Kasumi-1 (cell line): ENCODE data around the gene NKAIN1.
"Not testable (repeated sequence)": the region's sequence is repeated elsewhere in the genome, so short reads cannot be mapped to it uniquely, and the experiment has no call there.

Experiments
- DNase-seq, 2 experiments: peaks; one replicate each; lab custom pipeline; 2025; lab: John Stamatoyannopoulos, UW

Gene NKAIN1

GRCh38 chr1:31239653-31240241 is at the start of gene NKAIN1:
TSS of gene NKAIN1 (minus strand) at chr1:31239887. CDS start at chr1:31239547, 340 bp downstream.
- no peak for DNase-seq

- DNase-seq, result no peak
Observed at GRCh38 chr1:31289021-31289420, 49.3 kb upstream of the NKAIN1 start.

DNA sequence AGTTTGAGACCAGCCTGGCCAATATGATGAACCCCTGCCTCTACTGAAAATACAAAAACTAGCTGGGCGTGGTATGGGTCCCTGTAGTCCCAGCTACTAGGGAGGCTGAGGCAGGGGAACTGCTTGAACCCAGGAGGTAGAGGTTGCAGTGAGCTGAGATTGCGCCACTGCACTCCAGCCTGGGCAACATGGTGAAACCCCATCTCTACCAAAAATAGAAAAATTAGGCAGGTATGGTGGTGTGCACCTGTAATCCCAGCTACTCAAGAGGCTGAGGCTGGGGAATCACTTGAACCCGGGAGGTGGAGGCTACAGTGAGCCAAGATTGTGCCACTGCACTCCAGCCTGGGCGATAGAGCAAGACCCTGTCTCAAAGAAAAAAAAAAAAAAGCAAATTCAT is 48.1 kb upstream of the NKAIN1 start:
- DNase-seq, result not testable (repeated sequence)

- DNase-seq, result not testable (repeated sequence)
Observed at GRCh38 chr1:31282426-31282825, 42.7 kb upstream of the NKAIN1 start.

DNA sequence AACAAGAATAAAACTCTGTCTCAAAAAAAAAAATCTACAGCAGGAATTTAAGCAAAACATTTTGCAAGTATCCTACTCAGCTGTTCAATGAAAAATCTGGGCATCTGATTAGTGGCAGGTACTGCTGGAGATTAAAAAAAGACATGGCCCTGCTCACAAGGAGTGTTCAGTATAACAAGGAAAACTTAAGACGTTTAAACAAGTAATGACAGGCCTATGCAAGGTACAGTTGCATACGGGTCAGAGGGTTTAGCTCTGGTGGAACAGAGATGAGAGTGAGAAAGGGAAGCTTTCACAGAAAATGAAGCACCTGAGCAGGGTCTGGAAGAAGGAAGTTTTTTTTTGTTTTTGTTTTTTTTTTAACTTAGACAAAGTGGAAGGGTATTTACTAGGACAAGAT is 33.9 kb upstream of the NKAIN1 start:
- DNase-seq, result no peak

DNA sequence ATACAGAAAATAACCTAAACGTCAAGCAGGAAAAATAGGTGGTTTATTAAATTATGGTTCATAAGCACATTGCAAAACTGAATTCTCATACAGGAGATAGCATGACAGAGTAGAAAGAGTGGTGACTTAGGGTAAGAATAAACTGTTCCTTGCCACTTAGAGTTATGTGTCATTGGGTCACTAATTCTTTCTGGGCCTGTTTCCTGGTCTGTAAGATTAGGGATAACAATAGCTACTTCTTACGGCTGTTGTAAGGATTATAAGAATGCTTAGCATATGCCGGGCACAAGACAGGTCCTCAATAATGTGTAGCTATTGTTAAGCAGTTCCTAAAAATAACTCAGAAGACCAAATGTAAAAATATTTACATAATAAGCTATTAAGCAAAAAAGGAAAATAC is 32.7 kb upstream of the NKAIN1 start:
- DNase-seq, result no peak

DNA sequence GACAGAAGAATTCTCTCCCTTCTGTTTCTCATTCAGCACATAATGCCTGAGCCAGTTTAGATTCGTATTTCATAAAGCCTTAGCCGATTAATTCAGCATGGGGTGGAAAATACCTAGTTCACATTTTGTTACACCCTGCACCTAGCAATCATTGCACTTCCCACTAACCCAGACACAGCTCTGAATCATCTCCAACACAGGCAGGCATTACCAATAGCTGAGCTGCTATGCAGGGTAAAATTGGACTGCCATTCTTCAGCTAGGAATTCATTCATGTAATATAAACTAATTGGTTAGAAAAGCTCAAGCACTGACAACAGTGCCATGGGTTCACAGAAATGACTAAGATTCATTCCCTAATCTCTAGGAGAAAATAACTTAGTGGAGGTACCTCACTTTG is 26.9 kb upstream of the NKAIN1 start:
- no peak for DNase-seq

DNA sequence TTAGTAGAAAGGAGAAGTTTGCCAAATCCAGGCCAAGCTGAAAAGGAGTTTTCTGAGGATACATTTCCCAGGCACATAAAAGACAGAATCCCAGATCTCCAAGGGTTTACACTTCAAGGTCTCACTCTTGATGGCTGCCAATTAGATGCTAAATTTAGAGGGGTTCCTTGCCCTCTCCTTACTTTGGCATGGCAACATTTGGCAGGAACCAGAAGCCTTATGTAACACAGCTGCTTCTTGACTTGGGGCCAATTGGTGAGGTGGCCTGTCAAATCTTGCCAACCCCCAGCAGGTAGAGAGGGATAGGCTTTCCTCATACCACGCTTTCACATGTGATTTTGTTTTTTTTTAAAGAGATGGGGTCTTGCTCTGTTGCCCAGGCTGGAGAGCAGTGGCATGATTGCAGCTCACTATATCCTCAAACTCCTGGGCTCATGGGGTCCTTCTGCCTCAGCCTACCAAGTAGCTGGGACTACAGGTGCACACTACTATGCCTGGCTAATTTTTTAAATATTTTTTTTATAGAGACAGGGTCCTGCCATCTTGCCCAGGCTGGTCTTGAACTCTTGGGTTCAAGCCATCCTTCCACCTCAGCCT is 25.2 kb upstream of the NKAIN1 start:
- DNase-seq, result no peak

GRCh38 chr1:31263408-31263807 is 23.7 kb upstream of the NKAIN1 start:
- DNase-seq, result no peak

GRCh38 chr1:31262393-31262792 is 22.7 kb upstream of the NKAIN1 start:
- not testable (repeated sequence) for DNase-seq

- DNase-seq, result no peak
Observed at GRCh38 chr1:31261916-31262315, 22.2 kb upstream of the NKAIN1 start.

DNA sequence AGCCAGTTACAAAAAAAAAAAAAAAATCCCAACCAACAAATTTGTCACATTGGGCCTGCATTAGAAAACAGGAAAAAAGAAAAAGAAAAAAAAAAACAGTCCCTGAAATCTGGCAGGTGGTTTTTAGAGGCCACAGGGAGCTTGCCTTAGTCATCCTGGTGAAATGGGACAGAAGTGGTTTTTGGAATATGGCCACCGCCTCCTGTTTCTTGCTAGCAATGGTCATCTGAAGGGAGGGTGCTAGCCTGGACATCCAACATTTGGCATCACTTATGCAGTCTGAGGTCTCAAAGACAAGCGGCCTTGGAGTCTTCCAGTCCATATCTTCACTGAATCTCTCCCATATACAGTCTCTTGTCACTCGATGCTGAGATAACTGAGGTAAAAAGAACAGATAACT is 20.1 kb upstream of the NKAIN1 start:
- no peak for DNase-seq

DNA sequence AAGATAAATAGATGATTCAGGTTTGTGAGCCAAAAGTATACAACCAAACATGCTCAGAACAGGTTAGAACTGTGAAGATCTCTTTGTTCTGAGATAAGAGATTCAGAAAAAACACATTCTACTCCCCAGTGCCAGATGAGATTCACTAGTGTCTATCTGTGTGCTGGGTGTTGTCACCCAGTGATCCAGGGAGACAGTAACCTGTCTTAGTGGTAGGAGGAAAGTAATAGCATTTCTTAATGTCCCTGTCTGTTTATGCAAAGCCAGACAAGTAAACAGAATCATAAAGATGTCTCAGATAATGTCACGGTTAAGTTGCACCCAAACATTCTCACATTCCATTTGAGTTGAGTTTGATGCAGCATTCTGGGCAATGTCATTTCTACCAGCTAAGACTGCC is 18.9 kb upstream of the NKAIN1 start:
- DNase-seq, result no peak

DNA sequence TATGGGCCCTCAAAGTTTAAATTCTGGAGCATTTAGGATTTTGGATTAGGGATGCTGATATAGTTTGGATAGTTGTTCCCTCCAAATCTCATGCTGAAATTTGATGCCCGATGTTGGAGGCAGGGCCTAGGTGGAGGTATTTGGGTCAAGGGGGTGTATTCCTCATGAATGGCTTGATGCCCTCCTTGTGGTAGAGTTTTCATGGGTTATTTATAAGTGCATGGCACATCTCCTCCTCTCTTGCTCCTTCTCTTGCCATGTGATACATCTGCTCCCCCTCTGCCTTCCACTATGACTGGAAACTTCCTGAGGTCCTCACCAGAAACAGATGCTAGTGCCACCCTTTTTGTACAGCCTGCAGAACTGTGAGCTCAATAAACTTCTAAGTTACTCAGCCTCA is 17.5 kb upstream of the NKAIN1 start:
- DNase-seq, result no peak

DNA sequence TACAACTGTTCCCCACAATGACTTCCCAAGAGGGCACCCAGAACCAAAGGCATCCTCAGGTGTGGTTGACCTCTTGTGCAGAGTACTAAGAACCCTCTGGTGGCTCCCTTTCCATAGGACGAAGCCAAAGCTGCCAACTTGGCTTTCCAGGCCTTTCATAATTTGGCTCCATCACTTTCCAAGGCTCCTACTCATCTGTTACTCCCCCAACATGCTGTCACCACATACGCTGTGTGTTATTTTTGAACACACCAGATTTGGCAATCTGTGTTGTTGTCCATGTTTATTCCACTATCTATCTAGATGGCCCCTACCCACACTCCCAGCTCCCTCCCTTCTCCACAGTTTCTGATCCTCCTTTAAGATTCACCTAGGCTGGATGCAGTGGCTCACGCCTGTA is 10.2 kb upstream of the NKAIN1 start:
- no peak for DNase-seq

- no peak for DNase-seq
Observed at GRCh38 chr1:31248276-31248675, 8.6 kb upstream of the NKAIN1 start.

- DNase-seq, result no peak
Observed at GRCh38 chr1:31244326-31244725, 4.6 kb upstream of the NKAIN1 start.

DNA sequence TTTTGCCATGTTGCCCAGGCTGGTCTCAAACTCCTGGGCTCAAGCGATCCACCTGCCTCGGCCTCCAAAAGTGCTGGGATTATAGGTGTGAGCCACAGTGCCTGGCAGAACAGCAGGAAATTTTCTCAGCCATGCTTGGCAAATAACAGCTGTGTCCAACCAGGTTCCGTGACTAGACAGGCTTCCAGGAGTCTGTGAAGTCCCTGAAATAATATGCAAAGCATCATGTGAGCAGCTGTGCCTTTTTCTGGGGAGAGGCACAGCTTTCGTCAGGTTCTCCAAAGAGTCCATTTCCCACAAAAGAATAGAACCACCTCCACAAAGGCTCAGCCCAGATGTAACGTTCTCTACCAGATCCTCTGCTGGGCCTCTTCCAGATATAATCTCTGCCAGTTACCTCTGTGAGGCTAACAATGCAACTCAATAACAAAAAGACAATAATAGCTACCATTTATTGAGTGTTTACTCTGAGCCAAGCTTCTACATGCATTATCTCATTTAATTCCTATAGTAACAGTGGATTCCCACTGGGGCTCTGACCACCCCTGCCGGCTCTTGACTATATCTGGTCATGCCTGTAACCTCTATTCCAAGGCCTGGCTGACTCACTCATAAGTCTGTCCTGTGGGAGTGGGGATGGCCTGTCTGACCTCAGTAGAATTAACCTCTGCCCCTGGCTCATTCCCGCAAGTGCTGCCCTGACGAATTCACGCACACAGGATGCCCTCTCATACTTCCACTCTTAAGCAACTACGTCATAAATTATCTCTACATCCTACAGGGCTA is 4.0 kb upstream of the NKAIN1 start:
- no peak for DNase-seq

DNA sequence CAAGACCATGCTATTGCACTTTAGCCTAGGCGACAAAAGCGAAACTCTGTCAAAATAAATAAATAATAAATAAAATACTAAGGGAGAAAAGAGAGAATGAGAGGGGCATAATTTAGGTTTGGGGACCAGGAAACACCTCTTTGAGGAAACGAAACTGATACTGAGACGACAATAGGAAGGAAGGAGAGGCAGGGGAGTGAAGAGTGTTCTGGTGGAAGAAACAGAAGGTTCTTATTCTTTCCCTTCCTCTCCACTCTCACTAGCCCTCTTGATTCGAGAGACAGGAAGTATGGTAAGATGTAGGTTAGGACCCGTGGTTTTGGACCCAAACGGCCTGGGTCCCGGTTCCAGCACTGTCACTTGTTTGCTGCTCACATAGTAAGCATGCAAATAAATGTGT is 1.6 kb upstream of the NKAIN1 start:
- DNase-seq, result no peak

- DNase-seq, result peak in 1 of 2 experiments; percentile 20
Observed at GRCh38 chr1:31238986-31239613, 587 bp downstream of the NKAIN1 start.

DNA sequence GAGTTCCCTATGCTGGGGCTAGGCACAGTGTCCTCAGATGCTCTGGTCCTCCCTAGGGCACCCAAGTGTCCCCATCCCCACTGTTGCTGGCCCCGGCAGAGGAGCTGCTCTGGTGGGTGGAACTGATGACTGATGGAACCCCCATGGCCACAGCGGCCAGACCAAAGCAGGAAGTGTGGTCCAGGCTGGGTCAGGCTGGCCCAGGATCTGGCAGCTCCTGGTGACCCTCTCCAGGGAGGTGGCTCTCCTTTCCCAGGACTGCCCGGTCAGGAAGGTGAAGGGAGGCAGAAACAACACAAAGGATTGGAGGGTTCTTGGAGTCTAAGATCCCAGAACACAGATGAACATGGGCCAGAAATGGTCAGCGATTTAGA is 1.1 kb downstream of the NKAIN1 start:
- no peak for DNase-seq

DNA sequence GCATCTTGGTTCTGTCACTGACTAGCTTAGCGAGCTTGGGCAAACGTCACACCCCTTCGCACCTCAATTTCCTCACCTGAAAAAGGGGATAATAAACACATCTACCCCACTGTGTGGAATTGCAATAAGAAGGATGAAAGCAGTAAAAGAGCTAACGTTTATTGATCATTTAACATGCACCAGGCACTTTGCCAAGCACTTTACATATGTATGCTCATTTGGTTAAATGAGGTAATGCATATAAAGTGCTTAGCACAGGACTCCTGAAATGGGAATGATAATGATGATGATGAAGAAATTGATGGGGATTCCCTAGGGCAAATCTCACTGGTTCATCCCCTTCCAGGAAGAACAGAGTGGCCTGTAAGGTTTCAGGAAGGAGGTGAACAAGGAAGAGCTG is 4.8 kb downstream of the NKAIN1 start:
- no peak for DNase-seq

DNA sequence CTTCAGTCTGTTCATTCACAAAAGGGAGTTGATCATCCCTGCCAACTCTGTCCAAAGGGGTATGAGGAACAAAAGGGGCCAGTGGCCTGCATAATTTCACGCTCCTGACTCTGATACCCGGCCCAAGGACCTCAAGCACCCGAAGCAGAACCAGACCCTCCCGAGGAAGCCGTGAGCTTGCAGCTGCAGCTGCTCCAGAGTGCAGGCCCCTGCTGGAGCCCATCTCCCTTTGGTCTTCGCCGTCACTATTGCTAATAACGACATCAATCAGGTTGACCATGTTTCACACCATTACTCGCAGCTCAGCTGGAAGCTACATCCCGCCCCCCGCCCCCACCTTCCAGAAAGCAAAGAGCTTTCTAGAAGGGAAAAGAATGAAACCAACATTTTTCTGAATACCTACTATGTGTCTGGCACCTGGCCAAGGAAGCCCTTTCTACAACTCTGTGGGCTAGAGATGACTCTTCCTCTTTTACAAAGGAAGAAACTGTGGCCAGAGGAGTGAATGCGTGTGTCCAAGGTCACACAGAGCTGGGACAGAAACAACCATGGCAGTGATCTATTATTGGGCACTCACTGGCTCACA is 5.5 kb downstream of the NKAIN1 start:
- DNase-seq, result no peak
